ENCODE results near the gene PTPRCAP. TPM values are rescaled to one million over a fixed set of nuclear protein-coding genes. Genes with fewer than 3 reads are reported as not detected.
"Not testable (repeated sequence)": the region's sequence is repeated elsewhere in the genome, so short reads cannot be mapped to it uniquely, and the experiment has no call there.

PTPRCAP gene
- total and polyA plus RNA-seq, 2 experiments from 2014 or later, result 3.3 to 3.5 TPM

DNA sequence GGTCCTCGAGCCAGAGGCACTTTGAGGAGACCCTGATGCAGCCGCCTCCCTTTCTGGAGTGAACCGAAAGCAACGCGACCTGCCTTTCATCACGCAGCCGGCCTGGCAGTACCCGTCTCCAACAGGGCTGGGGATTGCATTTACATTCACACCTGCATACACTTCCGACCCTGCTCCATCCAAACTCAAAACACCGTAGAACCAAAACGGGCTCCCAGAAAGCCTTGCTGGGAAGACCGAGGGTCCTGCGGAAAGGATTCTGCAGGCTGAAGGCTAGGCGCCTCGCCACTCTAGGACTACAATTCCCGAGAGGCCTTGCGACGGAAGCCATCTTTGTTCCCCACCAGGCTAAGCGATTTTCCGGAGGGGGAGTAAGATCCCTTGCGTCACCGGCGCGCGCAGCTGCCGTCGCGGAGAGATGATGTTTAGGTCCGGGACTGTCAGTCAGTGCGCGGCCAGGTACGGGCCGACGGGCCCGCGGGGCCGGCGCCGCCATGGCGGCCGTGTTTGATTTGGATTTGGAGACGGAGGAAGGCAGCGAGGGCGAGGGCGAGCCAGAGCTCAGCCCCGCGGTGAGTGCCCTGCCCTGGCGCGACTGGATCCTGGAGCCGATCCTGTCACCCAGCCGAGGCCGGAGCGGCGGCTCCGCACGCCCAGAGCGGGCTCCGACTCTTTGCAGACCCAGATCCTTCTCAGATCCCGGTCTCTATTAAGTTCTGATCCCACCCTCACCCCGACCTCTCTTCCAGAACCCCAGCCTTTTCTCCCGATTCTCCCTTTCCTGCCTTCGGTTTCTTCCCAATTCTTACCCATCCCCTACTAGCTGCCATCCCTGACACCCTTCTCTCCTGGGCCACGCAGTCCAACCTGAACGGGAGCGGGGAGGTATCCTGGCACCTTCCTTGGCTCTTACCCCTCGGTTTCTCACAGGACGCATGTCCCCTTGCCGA lies 9.2 kb downstream of the PTPRCAP start, which contains the start of gene RPS6KB2 (continued):
- TF ChIP-seq, protein P1, sequence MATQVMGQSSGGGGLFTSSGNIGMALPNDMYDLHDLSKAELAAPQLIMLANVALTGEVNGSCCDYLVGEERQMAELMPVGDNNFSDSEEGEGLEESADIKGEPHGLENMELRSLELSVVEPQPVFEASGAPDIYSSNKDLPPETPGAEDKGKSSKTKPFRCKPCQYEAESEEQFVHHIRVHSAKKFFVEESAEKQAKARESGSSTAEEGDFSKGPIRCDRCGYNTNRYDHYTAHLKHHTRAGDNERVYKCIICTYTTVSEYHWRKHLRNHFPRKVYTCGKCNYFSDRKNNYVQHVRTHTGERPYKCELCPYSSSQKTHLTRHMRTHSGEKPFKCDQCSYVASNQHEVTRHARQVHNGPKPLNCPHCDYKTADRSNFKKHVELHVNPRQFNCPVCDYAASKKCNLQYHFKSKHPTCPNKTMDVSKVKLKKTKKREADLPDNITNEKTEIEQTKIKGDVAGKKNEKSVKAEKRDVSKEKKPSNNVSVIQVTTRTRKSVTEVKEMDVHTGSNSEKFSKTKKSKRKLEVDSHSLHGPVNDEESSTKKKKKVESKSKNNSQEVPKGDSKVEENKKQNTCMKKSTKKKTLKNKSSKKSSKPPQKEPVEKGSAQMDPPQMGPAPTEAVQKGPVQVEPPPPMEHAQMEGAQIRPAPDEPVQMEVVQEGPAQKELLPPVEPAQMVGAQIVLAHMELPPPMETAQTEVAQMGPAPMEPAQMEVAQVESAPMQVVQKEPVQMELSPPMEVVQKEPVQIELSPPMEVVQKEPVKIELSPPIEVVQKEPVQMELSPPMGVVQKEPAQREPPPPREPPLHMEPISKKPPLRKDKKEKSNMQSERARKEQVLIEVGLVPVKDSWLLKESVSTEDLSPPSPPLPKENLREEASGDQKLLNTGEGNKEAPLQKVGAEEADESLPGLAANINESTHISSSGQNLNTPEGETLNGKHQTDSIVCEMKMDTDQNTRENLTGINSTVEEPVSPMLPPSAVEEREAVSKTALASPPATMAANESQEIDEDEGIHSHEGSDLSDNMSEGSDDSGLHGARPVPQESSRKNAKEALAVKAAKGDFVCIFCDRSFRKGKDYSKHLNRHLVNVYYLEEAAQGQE (IDR thresholded peaks at IDR 0.05; ENCODE audit: unreplicated experiment), result no peak
- TF ChIP-seq, protein P2, sequence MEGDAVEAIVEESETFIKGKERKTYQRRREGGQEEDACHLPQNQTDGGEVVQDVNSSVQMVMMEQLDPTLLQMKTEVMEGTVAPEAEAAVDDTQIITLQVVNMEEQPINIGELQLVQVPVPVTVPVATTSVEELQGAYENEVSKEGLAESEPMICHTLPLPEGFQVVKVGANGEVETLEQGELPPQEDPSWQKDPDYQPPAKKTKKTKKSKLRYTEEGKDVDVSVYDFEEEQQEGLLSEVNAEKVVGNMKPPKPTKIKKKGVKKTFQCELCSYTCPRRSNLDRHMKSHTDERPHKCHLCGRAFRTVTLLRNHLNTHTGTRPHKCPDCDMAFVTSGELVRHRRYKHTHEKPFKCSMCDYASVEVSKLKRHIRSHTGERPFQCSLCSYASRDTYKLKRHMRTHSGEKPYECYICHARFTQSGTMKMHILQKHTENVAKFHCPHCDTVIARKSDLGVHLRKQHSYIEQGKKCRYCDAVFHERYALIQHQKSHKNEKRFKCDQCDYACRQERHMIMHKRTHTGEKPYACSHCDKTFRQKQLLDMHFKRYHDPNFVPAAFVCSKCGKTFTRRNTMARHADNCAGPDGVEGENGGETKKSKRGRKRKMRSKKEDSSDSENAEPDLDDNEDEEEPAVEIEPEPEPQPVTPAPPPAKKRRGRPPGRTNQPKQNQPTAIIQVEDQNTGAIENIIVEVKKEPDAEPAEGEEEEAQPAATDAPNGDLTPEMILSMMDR (conservative IDR thresholded peaks at IDR 0.05; ENCODE audit: low read depth in 2 of 2), result no peak
- TF ChIP-seq CREB1 (CRISPR knock-in tag; IDR thresholded peaks at IDR 0.05; ENCODE audit: low read depth) (peak; percentile 100), POLR2AphosphoS5 (IDR thresholded peaks at IDR 0.05; ENCODE audit: low read depth) (peak; percentile 74), JUNB (IDR thresholded peaks at IDR 0.05; ENCODE audit: unreplicated experiment) (no peak), ZNF114 (CRISPR knock-in tag; IDR thresholded peaks at IDR 0.05) (no peak)
- TF ChIP-seq, protein P3, sequence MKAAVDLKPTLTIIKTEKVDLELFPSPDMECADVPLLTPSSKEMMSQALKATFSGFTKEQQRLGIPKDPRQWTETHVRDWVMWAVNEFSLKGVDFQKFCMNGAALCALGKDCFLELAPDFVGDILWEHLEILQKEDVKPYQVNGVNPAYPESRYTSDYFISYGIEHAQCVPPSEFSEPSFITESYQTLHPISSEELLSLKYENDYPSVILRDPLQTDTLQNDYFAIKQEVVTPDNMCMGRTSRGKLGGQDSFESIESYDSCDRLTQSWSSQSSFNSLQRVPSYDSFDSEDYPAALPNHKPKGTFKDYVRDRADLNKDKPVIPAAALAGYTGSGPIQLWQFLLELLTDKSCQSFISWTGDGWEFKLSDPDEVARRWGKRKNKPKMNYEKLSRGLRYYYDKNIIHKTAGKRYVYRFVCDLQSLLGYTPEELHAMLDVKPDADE (IDR thresholded peaks at IDR 0.05), result peak; percentile 92

DNA sequence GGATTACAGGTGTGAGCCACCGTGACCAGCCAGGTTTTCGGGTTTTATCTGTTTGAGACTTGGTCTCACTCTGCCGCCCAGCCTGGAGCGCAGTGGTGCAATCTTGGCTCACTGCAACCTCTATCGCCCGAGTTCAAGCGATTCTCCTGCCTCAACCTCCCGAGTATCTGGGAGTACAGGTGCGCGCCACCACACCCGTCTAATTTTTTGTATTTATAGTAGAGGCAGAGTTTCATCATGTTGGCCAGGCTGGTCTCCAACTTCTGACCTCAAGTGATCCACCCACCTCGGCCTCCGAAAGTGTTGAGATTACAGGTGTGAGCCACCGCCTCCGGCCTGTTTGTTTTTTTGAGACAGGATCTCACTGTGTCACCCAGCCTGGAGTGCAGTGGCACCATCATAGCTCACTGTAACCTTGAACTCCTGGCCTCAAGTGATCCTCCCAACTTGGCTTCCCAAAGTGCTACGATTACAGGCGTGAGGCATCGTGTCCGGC lies 10.1 kb downstream of the PTPRCAP start:
- H3K27ac Mint-ChIP-seq, result peak overlapping the region; percentile 93

More for the DNA sequence above, 10.1 kb downstream of the PTPRCAP start:
- Histone ChIP-seq H3F3A (replicated peaks; ENCODE audit: low read depth) (peaks cover 13% of the 10 kb centered on the region; the same call in 1 of the 2 replicates), H3K4me2 (peak overlapping the region; percentile 98), H3K4me3 (peak overlapping the region; percentile 99), H3K27ac (ENCODE audit: low read depth) (peak overlapping the region; percentile 75), H2AFZ (peak overlapping the region; percentile 66), H3K79me2 (replicated peaks; ENCODE audit: insufficient read depth) (peaks cover 11% of the 10 kb centered on the region)
- H3K9me2 ChIP-seq (ENCODE audit: insufficient read depth); H4K20me1 ChIP-seq (replicated peaks; ENCODE audit: insufficient read depth); H3K27me3 ChIP-seq (ENCODE audit: insufficient read depth); DNase-seq (ENCODE audit: low spot score); H3K9me3 Mint-ChIP-seq; ATAC-seq; H3K4me1 Mint-ChIP-seq; H3K36me3 ChIP-seq (ENCODE audit: insufficient read depth); H3K4me1 ChIP-seq (ENCODE audit: insufficient read depth): not testable (repeated sequence)
- Mint-ChIP-seq H3K36me3 (ENCODE audit: low read depth) (peaks cover 12% of the 10 kb centered on the region), H3K4me3 (peak overlapping the region; percentile 92), H3K27me3 (ENCODE audit: insufficient read depth, low read depth, poor library complexity) (peaks cover 23% of the 10 kb centered on the region)
